HPDE6-E6E7 (cell line): ENCODE measurements around the gene UNC119B.

Experiments used
- DNase-seq: peaks from one replicate; pipeline ENCODE4 v3.0.0; 2011; ENCODE audit warnings: missing footprints; ENCODE audit errors: extremely low spot score

Gene UNC119B

GRCh38 chr12:120688527-120689071 is 21.7 kb upstream of the UNC119B start:
- DNase-seq = no peak

- no peak for DNase-seq
Measured at GRCh38 chr12:120689397-120690082, 20.7 kb upstream of the UNC119B start.

GRCh38 chr12:120690083-120690450 is 20.2 kb upstream of the UNC119B start:
- DNase-seq = no peak

DNA sequence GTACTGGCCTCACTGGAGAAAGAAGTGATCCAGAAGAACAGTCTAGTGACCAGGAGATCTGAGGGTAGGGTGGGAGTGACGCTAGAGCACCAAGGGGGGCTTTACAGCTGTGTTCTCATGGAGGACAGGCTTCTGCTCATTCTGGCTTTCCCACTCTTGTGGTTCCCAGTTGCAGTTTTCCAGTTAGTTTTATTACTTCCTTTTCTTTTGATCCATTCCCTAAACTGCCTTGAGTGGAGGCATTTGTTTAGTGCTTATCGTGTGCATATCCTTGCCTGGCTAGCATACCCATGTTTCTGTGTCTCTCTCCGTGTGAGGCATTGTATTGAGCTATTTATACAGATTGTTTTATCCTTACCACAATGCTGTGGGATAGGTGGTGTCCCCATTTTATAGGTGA is 19.3 kb upstream of the UNC119B start:
- DNase-seq = no peak

GRCh38 chr12:120692524-120693033 is 17.7 kb upstream of the UNC119B start:
- no peak for DNase-seq

- no peak for DNase-seq
Measured at GRCh38 chr12:120693848-120694247, 16.4 kb upstream of the UNC119B start.

DNA sequence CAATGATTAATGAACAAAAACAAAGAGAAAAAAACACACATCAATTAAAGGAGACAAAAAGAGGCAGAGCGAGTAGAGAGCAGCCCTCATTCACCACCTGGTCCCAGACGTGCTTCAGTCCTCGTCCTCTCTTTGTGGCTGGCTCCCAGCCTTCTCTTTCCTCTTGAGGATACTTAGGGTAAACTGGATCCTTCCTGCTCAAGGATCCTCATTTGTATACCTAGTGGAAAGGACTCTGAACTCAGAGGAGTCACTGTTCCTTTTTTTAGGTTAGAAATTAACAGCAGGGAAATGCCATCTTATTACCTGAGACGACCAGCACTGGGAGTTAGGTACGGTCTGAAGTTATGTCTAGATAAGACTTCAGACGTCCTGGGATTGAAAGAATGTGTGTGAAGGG is 13.6 kb upstream of the UNC119B start:
- no peak for DNase-seq

DNA sequence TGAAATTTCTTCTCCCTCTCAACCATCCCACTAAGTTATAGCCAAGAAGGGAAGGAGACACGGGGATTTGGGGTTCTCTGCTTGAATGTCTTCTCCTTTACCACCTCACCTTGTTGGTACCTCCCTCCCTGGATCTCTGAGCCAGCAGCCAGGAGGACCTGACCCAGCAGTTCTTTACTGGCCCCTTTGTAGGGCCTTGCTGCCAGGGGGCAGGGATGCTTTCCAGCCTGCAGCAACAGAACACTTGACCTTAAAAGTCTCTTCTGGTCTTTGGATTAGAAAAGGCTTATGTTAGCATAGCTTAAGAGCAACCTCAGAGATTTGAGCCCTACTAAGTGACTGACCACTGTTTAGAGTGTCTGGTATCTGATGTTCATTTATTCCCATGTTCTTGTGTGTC is 12.9 kb upstream of the UNC119B start:
- DNase-seq = no peak

GRCh38 chr12:120698665-120699064 is 11.6 kb upstream of the UNC119B start:
- DNase-seq = no peak

DNA sequence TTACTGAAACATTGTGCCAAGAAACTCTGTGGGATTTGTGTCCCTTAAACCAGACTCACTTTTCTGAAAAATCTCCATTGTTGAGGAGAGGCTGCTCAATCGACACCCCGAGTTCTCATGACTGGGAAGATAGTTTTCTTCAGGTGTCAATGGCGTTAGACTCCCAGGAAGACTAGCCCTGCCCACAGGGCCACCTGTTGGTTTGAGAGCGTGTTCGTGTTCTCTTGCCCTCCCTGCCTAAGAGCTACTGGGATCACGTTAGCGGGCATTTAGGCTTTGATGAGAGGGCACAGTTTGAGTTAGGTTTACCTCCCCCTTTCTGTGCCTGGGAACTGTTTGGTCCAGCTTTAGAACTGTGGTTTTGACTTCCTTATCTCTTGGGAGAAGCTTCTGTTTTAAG is 10.7 kb upstream of the UNC119B start:
- no peak for DNase-seq

DNA sequence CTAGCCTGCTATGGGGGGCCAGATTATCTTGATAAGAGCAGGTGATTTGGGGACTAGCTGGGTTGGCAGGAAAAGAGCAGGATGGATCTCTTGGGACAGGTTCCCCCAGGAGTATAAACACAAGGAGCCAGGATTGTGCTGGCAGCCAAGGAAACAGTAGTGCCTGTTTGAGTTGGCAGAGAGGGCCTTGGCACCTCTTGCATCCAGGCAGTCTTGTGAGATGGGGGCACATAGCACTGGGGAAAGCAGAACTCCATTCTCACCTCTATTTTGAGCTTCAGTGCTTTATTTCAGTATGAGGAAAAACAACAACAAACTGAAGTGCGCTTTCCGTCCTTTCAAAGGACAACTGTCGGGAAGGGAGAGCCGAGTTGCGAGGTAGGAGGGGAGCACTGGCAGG is 9.4 kb upstream of the UNC119B start:
- no peak for DNase-seq

DNA sequence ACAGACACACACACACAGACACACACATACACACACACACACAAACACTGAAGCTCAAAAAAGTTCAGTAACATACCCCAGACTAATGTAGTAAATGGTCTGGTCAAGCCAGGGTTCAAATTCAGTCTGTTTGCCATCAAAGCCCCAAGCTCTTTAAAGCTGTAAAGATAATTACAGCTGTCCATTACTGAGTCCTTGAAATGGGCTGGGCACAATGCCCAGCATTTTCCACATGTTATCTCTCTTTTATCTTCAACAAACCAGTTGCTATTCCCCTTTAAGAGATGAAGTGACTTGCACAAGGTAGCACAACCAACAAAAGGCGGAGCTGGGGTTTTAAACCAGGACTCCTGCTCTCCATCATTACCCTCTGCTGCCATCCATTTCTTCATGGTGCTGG is 7.6 kb upstream of the UNC119B start:
- no peak for DNase-seq

- no peak for DNase-seq
Measured at GRCh38 chr12:120703311-120703942, 6.8 kb upstream of the UNC119B start.

GRCh38 chr12:120705618-120706017 is 4.6 kb upstream of the UNC119B start:
- DNase-seq = no peak

DNA sequence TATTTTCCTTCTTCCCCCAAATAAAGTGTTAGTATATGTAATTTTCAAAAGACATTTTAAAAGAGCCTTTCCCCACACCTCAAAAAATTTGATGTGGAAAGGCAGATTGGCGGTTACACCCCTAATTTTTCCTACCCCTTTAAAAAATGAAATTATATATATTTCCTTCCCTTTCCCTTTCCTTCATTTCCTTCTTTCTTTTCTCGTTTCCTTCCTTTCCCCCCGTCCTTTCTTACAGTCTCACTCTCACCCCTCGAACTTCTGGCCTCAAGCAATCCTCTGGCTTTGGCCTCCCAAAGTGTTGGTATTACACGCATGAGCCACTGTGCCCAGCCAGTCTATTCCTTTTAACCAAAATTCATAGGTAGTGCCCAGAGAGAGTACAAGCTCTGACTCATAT is 4.2 kb upstream of the UNC119B start:
- no peak for DNase-seq

DNA sequence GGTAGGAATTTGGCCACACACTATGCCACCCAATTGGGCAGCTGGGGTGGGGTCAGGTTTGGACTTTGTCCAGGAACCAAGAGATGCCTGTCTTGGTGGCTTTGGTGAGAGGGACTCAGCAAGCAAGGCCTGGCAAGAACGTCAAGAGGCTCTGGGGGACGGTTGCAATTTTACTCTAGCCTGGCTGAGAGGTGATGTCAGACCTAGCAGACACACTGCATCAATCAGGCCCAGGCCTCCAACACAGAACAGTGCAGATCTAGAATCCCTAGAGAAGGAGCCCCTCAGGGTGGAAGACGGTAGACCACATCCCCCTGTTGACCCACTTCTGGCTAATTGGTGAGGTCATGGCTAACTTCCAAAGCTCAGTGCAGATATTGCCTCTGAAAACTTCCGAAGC is 1.6 kb upstream of the UNC119B start:
- DNase-seq = no peak

- DNase-seq = no peak
Measured at GRCh38 chr12:120710805-120711296, 593 bp downstream of the UNC119B start.

- DNase-seq = no peak
Measured at GRCh38 chr12:120711411-120711810, 1.2 kb downstream of the UNC119B start.

DNA sequence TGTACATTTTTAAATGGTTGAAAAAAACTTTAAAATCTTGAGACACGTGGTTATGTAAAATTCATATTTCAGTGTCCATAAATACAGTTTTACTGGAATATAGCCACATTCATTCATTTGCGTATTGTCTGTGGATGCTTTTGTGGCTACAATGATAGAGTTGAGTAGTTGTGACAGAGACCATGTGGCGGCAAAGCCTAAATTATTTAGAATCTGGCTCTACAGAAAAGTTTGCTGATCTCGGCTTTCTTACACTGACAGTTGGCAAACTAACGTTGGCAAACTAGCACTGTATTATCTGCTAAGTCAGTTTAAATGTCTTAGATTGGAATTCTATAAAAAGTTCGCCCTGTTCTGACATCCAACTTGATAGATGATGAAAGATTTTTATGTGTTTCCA is 2.4 kb downstream of the UNC119B start:
- DNase-seq = no peak

GRCh38 chr12:120713861-120714482 is 3.7 kb downstream of the UNC119B start:
- DNase-seq = peak; percentile 71

DNA sequence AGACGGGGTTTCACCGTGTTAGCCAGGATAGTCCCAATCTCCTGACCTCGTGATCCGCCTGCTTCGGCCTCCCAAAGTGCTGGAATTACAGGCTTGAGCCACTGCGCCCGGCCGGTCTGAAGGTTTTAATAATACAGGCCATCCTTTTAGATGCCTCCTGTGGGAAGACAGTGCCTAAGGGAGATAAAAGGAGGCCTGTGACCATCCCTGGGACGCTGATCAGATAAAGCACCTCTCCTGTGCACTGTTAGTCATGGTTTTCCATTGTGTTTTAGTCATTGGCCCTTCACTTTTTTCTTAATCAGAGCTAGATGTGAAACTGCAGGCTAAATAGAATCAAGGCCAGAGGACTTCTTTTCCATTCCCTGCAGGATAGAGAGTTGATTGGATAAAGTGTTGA is 7.8 kb downstream of the UNC119B start:
- DNase-seq = no peak

DNA sequence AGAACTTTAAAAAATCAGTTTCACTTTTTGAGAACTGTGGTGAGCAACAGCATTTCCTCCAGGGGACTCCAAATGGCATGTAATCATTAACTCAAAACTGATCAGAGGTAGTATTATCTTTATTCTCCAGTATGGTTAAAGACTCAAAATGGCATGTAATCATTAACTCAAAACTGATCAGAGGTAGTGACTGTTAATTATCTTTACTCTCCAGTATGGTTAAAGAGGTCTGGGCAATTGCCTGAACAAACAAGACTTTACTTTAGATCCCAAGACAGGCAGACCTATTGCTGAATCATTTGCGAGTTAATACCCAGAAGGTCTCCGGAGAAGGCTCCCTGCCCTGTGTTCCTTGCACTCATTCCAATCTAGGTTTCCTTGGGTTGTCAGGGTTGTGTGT is 8.8 kb downstream of the UNC119B start:
- no peak for DNase-seq
